A549 (cell line): ENCODE results near the gene MTAP. TPM values are rescaled to one million over a fixed set of nuclear protein-coding genes. Genes with fewer than 3 reads are reported as not detected.

Experiments
- ATAC-seq, 2 experiments: fragments of 200-7000 bp in 1 of 2; fragments of >200 bp in 1 of 2; cut with Nextera tagmentation in 1 of 2; cut with Tn5 transposase in 1 of 2; 3 replicates each; pipeline versions ENCODE4 v1.8.0 to v1.9.1; 2018 to 2020; ENCODE audit warnings: mild to moderate bottlenecking in 1 of 2, moderate library complexity in 1 of 2
- CTCF ChIA-PET: fragments of 300-600 bp; sonication (Branson Sonifier 250); formaldehyde crosslinking; extraction: SDS; loops from one replicate; lab custom pipeline; 2021; ENCODE audit warnings: antibody characterized with exemption, inconsistent platforms; lab: Yijun Ruan, JAX
- POLR2A ChIA-PET: fragments of 350-600 bp; formaldehyde crosslinking; extraction: SDS; loops from one replicate; lab custom pipeline; 2021; ENCODE audit warnings: antibody characterized with exemption, inconsistent platforms; lab: Yijun Ruan, JAX
- DNase-seq, 2 experiments: peaks; one replicate each; pipeline versions ENCODE4 v3.0.0 to v3.0.0-alpha.2; 2011 to 2016; ENCODE audit warnings: low read depth in 1 of 2, low spot score in 1 of 2
- FAIRE-seq: peaks from 2 replicates; lab custom pipeline; 2011; peaks lifted over from hg19 to GRCh38; lab: Jason Lieb, UNC
- H3K27ac ChIP-seq, 2 experiments: fragments of >200 bp; sonication (Bioruptor Twin); formaldehyde crosslinking; 3 replicates each; pipeline ENCODE4 v1.5.1; 2016 to 2017
- H3K4me1 ChIP-seq: fragments of >200 bp; sonication (Bioruptor Twin); formaldehyde crosslinking; 3 replicates; pipeline ENCODE4 v1.6.1; 2016
- H3K4me2 ChIP-seq: fragments of >200 bp; sonication (Bioruptor Twin); formaldehyde crosslinking; 3 replicates; pipeline ENCODE4 v1.6.1; 2016
- H3K4me3 ChIP-seq: fragments of >200 bp; sonication (Bioruptor Twin); formaldehyde crosslinking; 3 replicates; pipeline ENCODE4 v1.5.1; 2016
- H3K9me3 ChIP-seq: fragments of >200 bp; sonication (Bioruptor Twin); formaldehyde crosslinking; 3 replicates; pipeline ENCODE4 v1.6.1; 2016
- CBX2 ChIP-seq: fragments of 200-600 bp; sonication (generic); IDR thresholded peaks from 2 replicates; pipeline ENCODE4 v1.6.1; 2016; ENCODE audit warnings: low read depth, mild to moderate bottlenecking, borderline replicate concordance
- CBX8 ChIP-seq: fragments of 200-600 bp; sonication (generic); IDR thresholded peaks from 2 replicates; pipeline ENCODE4 v1.6.1; 2016
- CHD2 ChIP-seq: fragments of 150-350 bp; IDR thresholded peaks from 2 replicates; pipeline ENCODE4 v1.6.1; 2014; ENCODE audit warnings: low read length; ENCODE audit not compliant: partially characterized antibody
- CHD4 ChIP-seq: fragments of 200-600 bp; sonication (generic); IDR thresholded peaks from 2 replicates; pipeline ENCODE4 v1.6.1; 2016; ENCODE audit warnings: antibody characterized with exemption, mild to moderate bottlenecking, borderline replicate concordance
- CTCF ChIP-seq: fragments of >200 bp; sonication (Bioruptor Twin); formaldehyde crosslinking; IDR thresholded peaks from 3 replicates; pipeline ENCODE4 v1.5.1; 2016
- E2F6 ChIP-seq: IDR thresholded peaks from 2 replicates; pipeline ENCODE4 v1.6.1; 2012; ENCODE audit warnings: low read depth, borderline replicate concordance
- ELK1 ChIP-seq: fragments of 150-350 bp; IDR thresholded peaks from 2 replicates; pipeline ENCODE4 v1.6.1; 2014; ENCODE audit warnings: low read depth, mild to moderate bottlenecking, low read length
- FOXS1 ChIP-seq: fragments of 250-450 bp; sonication (Bioruptor Pico); IDR thresholded peaks from 2 replicates; pipeline ENCODE4 v1.5.0; 2020; ENCODE audit warnings: mild to moderate bottlenecking, moderate library complexity
- HES2 ChIP-seq: fragments of >200 bp; sonication (Bioruptor Twin); formaldehyde crosslinking; IDR thresholded peaks from 2 replicates; pipeline ENCODE4 v1.6.1; 2016
- HOXA7 ChIP-seq: fragments of 250-450 bp; sonication (Bioruptor Pico); IDR thresholded peaks from 2 replicates; pipeline ENCODE4 v1.5.0; 2020; ENCODE audit warnings: mild to moderate bottlenecking, moderate library complexity
- HOXB13 ChIP-seq: fragments of 250-450 bp; sonication (Bioruptor Pico); IDR thresholded peaks from 2 replicates; pipeline ENCODE4 v1.5.0; 2020; ENCODE audit warnings: low read depth, mild to moderate bottlenecking, moderate library complexity
- MAZ ChIP-seq: fragments of 150-350 bp; IDR thresholded peaks from 2 replicates; pipeline ENCODE4 v1.6.1; 2014; ENCODE audit warnings: antibody characterized with exemption, low read depth, low read length, borderline replicate concordance
- NPAS2 ChIP-seq: fragments of 250-450 bp; sonication (Bioruptor Pico); IDR thresholded peaks from 2 replicates; pipeline ENCODE4 v1.8.0; 2022; ENCODE audit warnings: mild to moderate bottlenecking, moderate library complexity, borderline replicate concordance
- PHF8 ChIP-seq: fragments of 200-600 bp; sonication (generic); IDR thresholded peaks from 2 replicates; pipeline ENCODE4 v1.6.1; 2016; ENCODE audit warnings: low read depth, mild to moderate bottlenecking, antibody characterized with exemption, moderate library complexity, borderline replicate concordance
- POLR2A ChIP-seq: IDR thresholded peaks from 2 replicates; pipeline ENCODE4 v1.6.1; 2012; ENCODE audit warnings: mild to moderate bottlenecking, low read length
- POLR2AphosphoS2 ChIP-seq: conservative IDR thresholded peaks from 2 replicates; pipeline ENCODE4 v1.6.1; 2012; ENCODE audit warnings: low read length, improper control_type of control experiment, inconsistent platforms
- RCOR1 ChIP-seq: fragments of 150-350 bp; IDR thresholded peaks from 2 replicates; pipeline ENCODE4 v1.6.1; 2014; ENCODE audit warnings: antibody characterized with exemption, low read length, low read depth
- RFX5 ChIP-seq: fragments of 450-650 bp; IDR thresholded peaks from 2 replicates; pipeline ENCODE4 v1.7.1; 2014; ENCODE audit warnings: antibody characterized with exemption, mild to moderate bottlenecking, moderate library complexity
- SREBF2 ChIP-seq: fragments of 450-650 bp; IDR thresholded peaks from 2 replicates; pipeline ENCODE4 v1.6.1; 2014; ENCODE audit warnings: mild to moderate bottlenecking, moderate library complexity
- ZC3H11A ChIP-seq: fragments of 450-650 bp; IDR thresholded peaks from 2 replicates; pipeline ENCODE4 v1.6.1; 2014; ENCODE audit warnings: antibody characterized with exemption, mild to moderate bottlenecking
- ZNF302 ChIP-seq: fragments of 250-450 bp; sonication (Bioruptor Pico); IDR thresholded peaks from 2 replicates; pipeline ENCODE4 v1.9.0; 2021; ENCODE audit warnings: inconsistent platforms, mild to moderate bottlenecking, moderate library complexity
- WGBS: methylation state at CpG from one replicate; pipeline ENCODE4 v1.1.6; 2017; ENCODE audit errors: missing lambda C conversion rate; 5-methylcytosine and 5-hydroxymethylcytosine counted together
- polyA plus RNA-seq, 4 experiments: library from polyadenylated mRNA; depleted of rRNA in 3 of 4; stranded (reverse); fragments of >200 nt; fragmentation: RNase III in 1 of 4; extraction: RNeasy Plus Mini Kit Qiagen cat#74134 plus additional on column Dnase treatment in 1 of 4; gene quantifications; 2 replicates in 3 of 4; 3 replicates in 1 of 4; pipeline ENCODE4 v1.2.3, GENCODE V29; 2011 to 2017

Gene MTAP
- polyA plus RNA-seq, 2 of the 4 experiments (the other 2 are of a cell fraction) = 4.1 to 35.6 TPM

GRCh38 chr9:21983561-21983935, 181.1 kb downstream of the MTAP start:
- no peaks in the 10 kb centered on the region for H3K9me3 ChIP-seq
- H3K27ac ChIP-seq = no peak overlapping the region
- CTCF ChIA-PET = no interaction called here
- TF ChIP-seq CBX2 (no peak), CHD2 (no peak)
- FAIRE-seq = no peak
- ATAC-seq = no peak
- POLR2A ChIA-PET = no interaction called here
- no peaks in the 10 kb centered on the region for H3K4me1 ChIP-seq
- no peak overlapping the region for H3K4me3 ChIP-seq
- no peak overlapping the region for H3K4me2 ChIP-seq
- no peak for DNase-seq
- WGBS = no CpG with 5 or more reads among the region's 1 CpG

GRCh38 chr9:21984101-21984500, 181.7 kb downstream of the MTAP start:
- H3K9me3 ChIP-seq = no peaks in the 10 kb centered on the region
- DNase-seq (no peak), FAIRE-seq (no peak), ATAC-seq (no peak)
- no peaks in the 10 kb centered on the region for H3K4me1 ChIP-seq
- ChIA-PET POLR2A (no interaction called here), CTCF (no interaction called here)
- H3K4me3 ChIP-seq = no peak overlapping the region
- H3K27ac ChIP-seq = no peak overlapping the region
- H3K4me2 ChIP-seq = no peak overlapping the region
- TF ChIP-seq FOXS1 (no peak), RCOR1 (no peak), POLR2AphosphoS2 (no peak), PHF8 (no peak), CHD4 (no peak), ZC3H11A (no peak), CBX8 (no peak), E2F6 (no peak), HES2 (no peak), HOXA7 (CRISPR knock-in tag) (no peak), NPAS2 (CRISPR knock-in tag) (no peak), MAZ (no peak), POLR2A (no peak), CTCF (no peak)

- no peaks in the 10 kb centered on the region for H3K9me3 ChIP-seq
- DNase-seq (no peak), FAIRE-seq (no peak), ATAC-seq (no peak)
- no peak overlapping the region for H3K4me2 ChIP-seq
- TF ChIP-seq ELK1 (no peak), HOXB13 (CRISPR knock-in tag) (no peak), ZNF302 (CRISPR knock-in tag) (no peak), SREBF2 (no peak), RFX5 (no peak)
- no CpG with 5 or more reads among the region's 5 CpGs for WGBS
- H3K4me3 ChIP-seq = no peak overlapping the region
- H3K27ac ChIP-seq = no peak overlapping the region
- CTCF ChIA-PET = no interaction called here
- no peaks in the 10 kb centered on the region for H3K4me1 ChIP-seq
- POLR2A ChIA-PET = no interaction called here
Observed at GRCh38 chr9:21985964-21986667, 183.7 kb downstream of the MTAP start.

Other genes with a start within 250 kb of the MTAP start
- gene CDKN2A, start 191.8 kb downstream of the MTAP start, polyA plus RNA-seq (2011; rRNA removed) = not detected in 2 replicates
- gene CDKN2A, start 191.8 kb downstream of the MTAP start, polyA plus RNA-seq (2017; fragmentation: RNase III; extraction: RNeasy Plus Mini Kit Qiagen cat#74134 plus additional on column Dnase treatment) = not detected in 3 replicates
- not detected in 2 replicates for gene CDKN2B-AS1, start 192.2 kb downstream of the MTAP start, polyA plus RNA-seq (2011; rRNA removed)
- gene CDKN2B-AS1, start 192.2 kb downstream of the MTAP start, polyA plus RNA-seq (2017; fragmentation: RNase III; extraction: RNeasy Plus Mini Kit Qiagen cat#74134 plus additional on column Dnase treatment) = not detected in 3 replicates
- gene CDKN2B, start 206.7 kb downstream of the MTAP start, polyA plus RNA-seq (2011; rRNA removed) = not detected in 2 replicates
- not detected in 3 replicates for gene CDKN2B, start 206.7 kb downstream of the MTAP start, polyA plus RNA-seq (2017; fragmentation: RNase III; extraction: RNeasy Plus Mini Kit Qiagen cat#74134 plus additional on column Dnase treatment)